ENCODE data around the gene TAOK3. TPM values are rescaled to one million over a fixed set of nuclear protein-coding genes. Genes with fewer than 3 reads are reported as not detected.

The TAOK3 gene
- total RNA-seq, 1 donor from 2014 or later = 15.7 TPM

- Mint-ChIP-seq H3K27ac (ENCODE audit: unreplicated experiment) (no peak overlapping the region), H3K27me3 (ENCODE audit: low read depth, unreplicated experiment) (no peaks in the 10 kb centered on the region), H3K4me1 (ENCODE audit: low read depth, unreplicated experiment) (peaks cover 2% of the 10 kb centered on the region), H3K36me3 (ENCODE audit: low read depth, unreplicated experiment) (no peaks in the 10 kb centered on the region), H3K4me3 (ENCODE audit: unreplicated experiment) (no peak overlapping the region), H3K9me3 (ENCODE audit: unreplicated experiment) (no peaks in the 10 kb centered on the region)
- Histone ChIP-seq H3K79me2 (ENCODE audit: insufficient read depth, low read length) (peaks cover 67% of the 10 kb centered on the region), H3K4me1 (ENCODE audit: insufficient read depth, low read length) (peaks cover 13% of the 10 kb centered on the region), H3K4me3 (ENCODE audit: insufficient read depth, low read depth, low read length) (no peak overlapping the region), H3K27ac (ENCODE audit: low read depth, low read length) (no peak overlapping the region), H3K9me3 (ENCODE audit: insufficient read depth, low read depth, low read length) (no peaks in the 10 kb centered on the region), H3K27me3 (ENCODE audit: insufficient read depth, low read length) (no peaks in the 10 kb centered on the region), H3K4me2 (ENCODE audit: low read length) (no peak overlapping the region), H3K9ac (ENCODE audit: low read length) (no peak overlapping the region), H3K36me3 (ENCODE audit: insufficient read depth, low read length) (no peaks in the 10 kb centered on the region), H4K20me1 (ENCODE audit: insufficient read depth, low read length) (peaks cover 21% of the 10 kb centered on the region), H2AFZ (ENCODE audit: low read depth, low read length) (no peak overlapping the region)
- TF ChIP-seq EZH2 (IDR thresholded peaks at IDR 0.05; ENCODE audit: insufficient read depth, low read length) (no peak), CTCF (IDR thresholded peaks at IDR 0.05; ENCODE audit: insufficient read depth, low read depth, low read length) (no peak)
- DNase-seq (ENCODE audit: low read depth) (no peak), FAIRE-seq (no peak)
These were observed 3.9 kb downstream of the TAOK3 start for GRCh38 chr12:118368821-118369220.

GRCh38 chr12:118361889-118362288, 10.8 kb downstream of the TAOK3 start:
- H2AFZ ChIP-seq (ENCODE audit: low read depth, low read length) = no peak overlapping the region
- no peak overlapping the region for H3K27ac Mint-ChIP-seq (ENCODE audit: unreplicated experiment)
- H3K4me3 Mint-ChIP-seq (ENCODE audit: unreplicated experiment) = no peak overlapping the region
- no peaks in the 10 kb centered on the region for H3K27me3 ChIP-seq (ENCODE audit: insufficient read depth, low read length)
- H3K4me2 ChIP-seq (ENCODE audit: low read length) = no peak overlapping the region
- no peaks in the 10 kb centered on the region for H3K9me3 Mint-ChIP-seq (ENCODE audit: unreplicated experiment)
- H3K9ac ChIP-seq (ENCODE audit: low read length) = no peak overlapping the region
- peaks cover 3% of the 10 kb centered on the region for H4K20me1 ChIP-seq (ENCODE audit: insufficient read depth, low read length)
- TF ChIP-seq EZH2 (IDR thresholded peaks at IDR 0.05; ENCODE audit: insufficient read depth, low read length) (no peak), CTCF (IDR thresholded peaks at IDR 0.05; ENCODE audit: insufficient read depth, low read depth, low read length) (no peak)
- FAIRE-seq (no peak), DNase-seq (ENCODE audit: low read depth) (no peak)
- peaks cover 12% of the 10 kb centered on the region for H3K4me1 Mint-ChIP-seq (ENCODE audit: low read depth, unreplicated experiment)
- H3K9me3 ChIP-seq (ENCODE audit: insufficient read depth, low read depth, low read length) = no peaks in the 10 kb centered on the region
- H3K27me3 Mint-ChIP-seq (ENCODE audit: low read depth, unreplicated experiment) = no peaks in the 10 kb centered on the region
- no peak overlapping the region for H3K27ac ChIP-seq (ENCODE audit: low read depth, low read length)
- peaks cover 45% of the 10 kb centered on the region for H3K79me2 ChIP-seq (ENCODE audit: insufficient read depth, low read length)
- no peak overlapping the region for H3K4me3 ChIP-seq (ENCODE audit: insufficient read depth, low read depth, low read length)
- H3K4me1 ChIP-seq (ENCODE audit: insufficient read depth, low read length) = peaks cover 8% of the 10 kb centered on the region
- H3K36me3 Mint-ChIP-seq (ENCODE audit: low read depth, unreplicated experiment) = no peaks in the 10 kb centered on the region
- no peaks in the 10 kb centered on the region for H3K36me3 ChIP-seq (ENCODE audit: insufficient read depth, low read length)

GRCh38 chr12:118361092-118361404, 11.7 kb downstream of the TAOK3 start:
- peak overlapping the region; percentile 68 for H3K27ac ChIP-seq (ENCODE audit: low read depth, low read length)
- peaks cover 15% of the 10 kb centered on the region for H3K4me1 Mint-ChIP-seq (ENCODE audit: low read depth, unreplicated experiment)
- DNase-seq (ENCODE audit: low read depth) = no peak
- H3K79me2 ChIP-seq (ENCODE audit: insufficient read depth, low read length) = peaks cover 38% of the 10 kb centered on the region
- no peak for FAIRE-seq
- peak overlapping the region; percentile 75 for H3K4me2 ChIP-seq (ENCODE audit: low read length)
- no peak overlapping the region for H3K4me3 Mint-ChIP-seq (ENCODE audit: unreplicated experiment)
- H3K27ac Mint-ChIP-seq (ENCODE audit: unreplicated experiment) = peak overlapping the region; percentile 77
- no peaks in the 10 kb centered on the region for H3K9me3 ChIP-seq (ENCODE audit: insufficient read depth, low read depth, low read length)
- H3K36me3 Mint-ChIP-seq (ENCODE audit: low read depth, unreplicated experiment) = no peaks in the 10 kb centered on the region
- H3K36me3 ChIP-seq (ENCODE audit: insufficient read depth, low read length) = no peaks in the 10 kb centered on the region
- peaks cover 13% of the 10 kb centered on the region for H3K4me1 ChIP-seq (ENCODE audit: insufficient read depth, low read length)
- no peaks in the 10 kb centered on the region for H3K9me3 Mint-ChIP-seq (ENCODE audit: unreplicated experiment)
- peak overlapping the region; percentile 46 for H3K9ac ChIP-seq (ENCODE audit: low read length)
- no peaks in the 10 kb centered on the region for H3K27me3 ChIP-seq (ENCODE audit: insufficient read depth, low read length)
- no peak overlapping the region for H2AFZ ChIP-seq (ENCODE audit: low read depth, low read length)
- TF ChIP-seq CTCF (IDR thresholded peaks at IDR 0.05; ENCODE audit: insufficient read depth, low read depth, low read length) = no peak
- no peak for TF ChIP-seq EZH2 (IDR thresholded peaks at IDR 0.05; ENCODE audit: insufficient read depth, low read length)
- no peaks in the 10 kb centered on the region for H4K20me1 ChIP-seq (ENCODE audit: insufficient read depth, low read length)
- H3K4me3 ChIP-seq (ENCODE audit: insufficient read depth, low read depth, low read length) = peak overlapping the region; percentile 17
- no peaks in the 10 kb centered on the region for H3K27me3 Mint-ChIP-seq (ENCODE audit: low read depth, unreplicated experiment)

All from astrocyte (in vitro differentiated cells and primary cell).